ENCODE data around the gene PDE11A. TPM values are rescaled to one million over a fixed set of nuclear protein-coding genes. Genes with fewer than 3 reads are reported as not detected.

PDE11A gene
- total RNA-seq, 4 donors from 2014 or later = 0.85 to 2.3 (median 2.1) TPM; not detected in 1

DNA sequence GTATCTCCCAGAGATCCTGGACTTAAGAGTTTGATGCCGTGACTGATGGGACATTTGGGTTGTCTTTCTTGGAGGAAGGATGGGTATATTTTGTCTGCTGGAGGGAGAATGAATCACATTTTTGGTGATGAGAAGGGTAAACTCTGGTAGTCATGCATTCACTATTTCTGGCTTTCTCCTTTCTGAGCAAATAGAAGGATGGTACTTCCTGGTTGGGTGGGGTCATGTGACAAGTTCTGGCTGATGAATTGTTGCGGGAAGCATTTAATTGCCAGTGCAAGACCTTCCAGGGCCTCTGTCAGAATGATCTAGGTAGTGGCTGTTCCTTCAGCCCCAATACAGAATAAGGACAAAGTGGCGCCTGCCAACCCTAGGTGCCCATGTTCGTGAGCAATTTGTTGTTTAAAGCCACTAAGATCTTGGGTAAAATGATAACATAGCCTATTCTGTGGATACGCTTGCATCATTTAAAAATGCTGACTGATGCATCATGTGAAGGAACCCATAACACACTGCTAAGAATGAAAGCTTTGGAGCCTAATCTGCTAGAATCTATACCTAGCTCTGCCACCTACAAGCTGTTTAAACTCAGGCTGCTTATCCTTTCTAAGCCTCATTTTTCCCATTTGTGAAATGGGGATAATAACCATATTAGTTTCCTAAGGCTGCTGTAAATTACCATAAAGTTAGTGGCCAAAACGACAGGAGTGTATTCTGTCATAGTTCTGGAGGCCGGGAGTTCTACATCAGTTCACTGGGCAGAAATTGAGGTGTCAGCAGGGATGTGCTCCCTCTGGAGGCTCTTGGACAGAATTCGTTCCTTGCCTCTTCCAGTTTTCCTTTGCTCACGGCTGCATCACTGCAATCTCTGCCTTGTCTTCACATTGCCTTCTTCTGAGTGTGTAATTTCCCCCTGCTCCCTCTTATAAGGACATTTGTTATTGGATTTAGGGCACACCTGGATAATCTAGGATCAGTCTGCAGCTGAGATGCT is 398.7 kb downstream of the PDE11A start:
- no peak for DNase-seq
- H3K4me1 ChIP-seq = peaks cover 2 to 4% of the 10 kb centered on the region in 2 donors
- H3K27me3 ChIP-seq = no peaks in the 10 kb centered on the region
- no peaks in the 10 kb centered on the region for H3K9me3 ChIP-seq
- no peak overlapping the region for H3K4me3 ChIP-seq
- intact Hi-C loops (cut with DNase I; ENCODE audit: low total_unique reads) = no loop called here
- no peak overlapping the region for H3K27ac ChIP-seq
- TF ChIP-seq, protein P1, sequence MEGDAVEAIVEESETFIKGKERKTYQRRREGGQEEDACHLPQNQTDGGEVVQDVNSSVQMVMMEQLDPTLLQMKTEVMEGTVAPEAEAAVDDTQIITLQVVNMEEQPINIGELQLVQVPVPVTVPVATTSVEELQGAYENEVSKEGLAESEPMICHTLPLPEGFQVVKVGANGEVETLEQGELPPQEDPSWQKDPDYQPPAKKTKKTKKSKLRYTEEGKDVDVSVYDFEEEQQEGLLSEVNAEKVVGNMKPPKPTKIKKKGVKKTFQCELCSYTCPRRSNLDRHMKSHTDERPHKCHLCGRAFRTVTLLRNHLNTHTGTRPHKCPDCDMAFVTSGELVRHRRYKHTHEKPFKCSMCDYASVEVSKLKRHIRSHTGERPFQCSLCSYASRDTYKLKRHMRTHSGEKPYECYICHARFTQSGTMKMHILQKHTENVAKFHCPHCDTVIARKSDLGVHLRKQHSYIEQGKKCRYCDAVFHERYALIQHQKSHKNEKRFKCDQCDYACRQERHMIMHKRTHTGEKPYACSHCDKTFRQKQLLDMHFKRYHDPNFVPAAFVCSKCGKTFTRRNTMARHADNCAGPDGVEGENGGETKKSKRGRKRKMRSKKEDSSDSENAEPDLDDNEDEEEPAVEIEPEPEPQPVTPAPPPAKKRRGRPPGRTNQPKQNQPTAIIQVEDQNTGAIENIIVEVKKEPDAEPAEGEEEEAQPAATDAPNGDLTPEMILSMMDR (IDR thresholded peaks at IDR 0.05) = no peak
- no peak for TF ChIP-seq POLR2A (IDR thresholded peaks at IDR 0.05)
- no peaks in the 10 kb centered on the region for H3K36me3 ChIP-seq

DNA sequence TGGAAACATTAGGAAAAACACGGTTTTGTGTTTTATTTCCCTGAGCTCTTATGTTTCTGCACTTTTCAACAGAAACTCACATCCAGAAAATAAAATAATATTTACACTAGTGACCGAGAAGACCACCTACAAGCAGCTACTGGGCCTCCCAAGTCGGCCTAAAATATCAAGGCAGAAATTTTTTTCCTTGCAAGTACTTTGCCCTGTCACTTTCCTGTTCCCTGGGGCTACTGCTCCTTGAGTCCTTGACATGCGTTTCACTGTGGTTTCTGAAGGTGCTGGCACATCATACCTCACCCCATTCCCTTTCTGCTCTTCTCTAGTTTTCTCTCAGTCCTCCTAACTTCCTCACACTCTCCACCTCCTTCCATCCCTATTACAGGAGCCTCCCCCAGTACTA is 400.9 kb downstream of the PDE11A start:
- H3K4me3 ChIP-seq = no peak overlapping the region
- H3K27ac ChIP-seq = no peak overlapping the region
- peaks cover 2 to 4% of the 10 kb centered on the region in 2 donors for H3K4me1 ChIP-seq
- TF ChIP-seq POLR2A (IDR thresholded peaks at IDR 0.05) = no peak
- TF ChIP-seq, protein P1 (IDR thresholded peaks at IDR 0.05) = no peak
- H3K27me3 ChIP-seq = no peaks in the 10 kb centered on the region
- H3K9me3 ChIP-seq = no peaks in the 10 kb centered on the region
- no peaks in the 10 kb centered on the region for H3K36me3 ChIP-seq
- intact Hi-C loops (cut with DNase I; ENCODE audit: low total_unique reads) = no loop called here
- DNase-seq = no peak

DNA sequence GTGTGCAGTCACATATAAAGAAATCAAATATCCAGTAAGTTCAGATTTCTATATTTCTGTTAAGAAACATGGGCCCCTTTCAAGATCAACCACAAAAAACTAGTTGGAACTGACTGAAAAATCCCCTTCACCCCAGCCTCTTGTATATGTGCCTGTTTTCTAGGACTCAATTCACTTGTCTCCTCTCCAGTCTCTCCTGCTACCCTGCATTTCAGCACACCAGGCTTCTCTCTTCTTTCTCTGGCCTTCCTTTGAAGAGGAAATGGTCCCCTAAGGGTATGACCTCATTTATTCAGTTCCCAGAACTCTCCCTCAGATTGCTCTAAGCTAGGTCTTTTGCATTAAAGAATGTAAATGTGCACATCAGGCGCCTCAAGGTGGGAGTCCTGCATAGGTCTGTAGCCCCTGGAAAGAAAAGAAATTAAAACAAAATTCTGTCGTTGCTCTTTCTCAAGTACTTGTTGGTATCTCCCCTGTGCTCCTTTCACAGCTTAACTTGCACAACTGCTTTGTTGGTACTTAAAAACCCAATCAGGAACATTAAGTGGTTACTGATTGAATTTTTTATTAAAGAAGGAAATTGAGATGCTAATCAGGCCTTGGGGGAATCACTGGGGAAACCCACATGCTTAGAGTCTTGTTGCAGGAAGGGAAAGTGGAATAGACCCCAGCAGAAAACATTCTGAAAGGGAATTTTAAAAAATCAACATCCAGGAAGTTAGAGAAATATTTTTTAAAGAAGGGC is 401.6 kb downstream of the PDE11A start:
- H3K9me3 ChIP-seq = no peaks in the 10 kb centered on the region
- peaks cover 2 to 4% of the 10 kb centered on the region in 2 donors for H3K4me1 ChIP-seq
- H3K36me3 ChIP-seq = no peaks in the 10 kb centered on the region
- no peak overlapping the region for H3K27ac ChIP-seq
- no peak for DNase-seq
- H3K4me3 ChIP-seq = no peak overlapping the region
- H3K27me3 ChIP-seq = no peaks in the 10 kb centered on the region
- TF ChIP-seq, protein P1 (IDR thresholded peaks at IDR 0.05) = no peak
- TF ChIP-seq POLR2A (IDR thresholded peaks at IDR 0.05) = no peak
- intact Hi-C loops (cut with DNase I; ENCODE audit: low total_unique reads) = no loop called here

DNA sequence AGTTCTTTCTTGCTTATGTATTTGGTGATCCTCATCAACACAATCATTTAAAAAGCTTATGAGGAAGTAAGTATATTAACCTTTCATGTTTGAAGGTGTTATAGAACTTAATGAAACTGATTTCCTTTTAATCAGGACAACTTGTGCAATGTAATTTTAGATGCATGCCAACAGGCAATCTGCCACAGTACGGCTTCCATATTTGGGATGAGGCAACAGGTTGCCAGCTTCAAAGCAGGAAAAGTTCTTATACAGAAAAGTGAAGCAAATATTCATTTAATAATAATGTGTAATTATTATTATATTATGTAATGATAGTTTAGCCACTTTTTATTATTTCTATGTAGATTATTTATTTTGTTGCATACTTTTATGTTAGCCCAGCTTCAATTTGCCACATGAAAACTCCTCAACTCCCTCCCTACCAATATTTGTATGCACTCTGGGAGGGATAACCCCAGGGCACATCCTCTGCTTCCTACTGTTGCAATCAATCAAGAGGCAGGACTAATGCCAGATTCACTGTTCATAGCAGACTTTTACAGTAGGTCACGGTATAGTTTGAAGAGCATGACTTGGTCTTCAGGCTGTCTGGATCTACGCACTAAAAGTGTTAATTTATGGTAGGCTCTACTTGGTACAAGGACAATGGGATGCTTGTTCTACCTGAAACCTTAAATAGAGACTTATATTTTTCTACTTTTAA is 402.8 kb downstream of the PDE11A start:
- no peak overlapping the region for H3K4me3 ChIP-seq
- H3K36me3 ChIP-seq = no peaks in the 10 kb centered on the region
- no peak for DNase-seq
- no peaks in the 10 kb centered on the region for H3K27me3 ChIP-seq
- peaks cover 2 to 4% of the 10 kb centered on the region in 2 donors for H3K4me1 ChIP-seq
- H3K9me3 ChIP-seq = no peaks in the 10 kb centered on the region
- H3K27ac ChIP-seq = no peak overlapping the region
- TF ChIP-seq, protein P1 (IDR thresholded peaks at IDR 0.05) = no peak
- TF ChIP-seq POLR2A (IDR thresholded peaks at IDR 0.05) = no peak
- intact Hi-C loops (cut with DNase I; ENCODE audit: low total_unique reads) = no loop called here

Measured in uterus (tissue), 4 donors.